ENCODE results near the gene NFYB.
"Not testable (repeated sequence)": the region's sequence is repeated elsewhere in the genome, so short reads cannot be mapped to it uniquely, and the experiment has no call there.

NFYB gene

GRCh38 chr12:104137902-104138796, at the start of gene NFYB:
Gene NFYB, minus strand, starts transcription at chr12:104138210. Its CDS starts 2,757 bp downstream, at chr12:104135453.
- DNase-seq = peak; percentile 92

- no peak for DNase-seq
These were observed 49.6 kb upstream of the NFYB start for GRCh38 chr12:104187446-104188155.

GRCh38 chr12:104183443-104183842, 45.4 kb upstream of the NFYB start:
- DNase-seq = no peak

- no peak for DNase-seq
These were observed 44.8 kb upstream of the NFYB start for GRCh38 chr12:104182621-104183378.

GRCh38 chr12:104182144-104182543, 44.1 kb upstream of the NFYB start:
- DNase-seq = no peak

- no peak for DNase-seq
These were observed 43.3 kb upstream of the NFYB start for GRCh38 chr12:104181313-104181712.

- no peak for DNase-seq
These were observed 42.4 kb upstream of the NFYB start for GRCh38 chr12:104180374-104180773.

GRCh38 chr12:104177663-104178501, 39.9 kb upstream of the NFYB start:
- DNase-seq = no peak

- no peak for DNase-seq
These were observed 39.3 kb upstream of the NFYB start for GRCh38 chr12:104177336-104177662.

GRCh38 chr12:104175726-104176247, 37.8 kb upstream of the NFYB start:
- DNase-seq = no peak

GRCh38 chr12:104173804-104174203, 35.8 kb upstream of the NFYB start:
- DNase-seq = not testable (repeated sequence)

- DNase-seq = no peak
These were observed 34.5 kb upstream of the NFYB start for GRCh38 chr12:104172570-104172947.

GRCh38 chr12:104171785-104172569, 34.0 kb upstream of the NFYB start:
- no peak for DNase-seq

GRCh38 chr12:104168596-104168995, 30.6 kb upstream of the NFYB start:
- DNase-seq = no peak

GRCh38 chr12:104167519-104168458, 29.8 kb upstream of the NFYB start:
- no peak for DNase-seq

GRCh38 chr12:104166465-104166864, 28.5 kb upstream of the NFYB start:
- DNase-seq = no peak

- no peak for DNase-seq
These were observed 27.8 kb upstream of the NFYB start for GRCh38 chr12:104165801-104166200.

- DNase-seq = no peak
These were observed 26.6 kb upstream of the NFYB start for GRCh38 chr12:104164634-104165033.

- no peak for DNase-seq
These were observed 25.6 kb upstream of the NFYB start for GRCh38 chr12:104163631-104164030.

- DNase-seq = not testable (repeated sequence)
These were observed 25.0 kb upstream of the NFYB start for GRCh38 chr12:104163028-104163427.

Data from activated naive CD4-positive, alpha-beta T cell treated with Interleukin-2 at 50 U/mL for 16 hours (primary cell).